Measurements from ENCODE around the gene DIS3L2.

DIS3L2 gene

GRCh38 chr2:232342635-232343565, 381.4 kb downstream of the DIS3L2 start:
- TF ChIP-seq, protein P1, sequence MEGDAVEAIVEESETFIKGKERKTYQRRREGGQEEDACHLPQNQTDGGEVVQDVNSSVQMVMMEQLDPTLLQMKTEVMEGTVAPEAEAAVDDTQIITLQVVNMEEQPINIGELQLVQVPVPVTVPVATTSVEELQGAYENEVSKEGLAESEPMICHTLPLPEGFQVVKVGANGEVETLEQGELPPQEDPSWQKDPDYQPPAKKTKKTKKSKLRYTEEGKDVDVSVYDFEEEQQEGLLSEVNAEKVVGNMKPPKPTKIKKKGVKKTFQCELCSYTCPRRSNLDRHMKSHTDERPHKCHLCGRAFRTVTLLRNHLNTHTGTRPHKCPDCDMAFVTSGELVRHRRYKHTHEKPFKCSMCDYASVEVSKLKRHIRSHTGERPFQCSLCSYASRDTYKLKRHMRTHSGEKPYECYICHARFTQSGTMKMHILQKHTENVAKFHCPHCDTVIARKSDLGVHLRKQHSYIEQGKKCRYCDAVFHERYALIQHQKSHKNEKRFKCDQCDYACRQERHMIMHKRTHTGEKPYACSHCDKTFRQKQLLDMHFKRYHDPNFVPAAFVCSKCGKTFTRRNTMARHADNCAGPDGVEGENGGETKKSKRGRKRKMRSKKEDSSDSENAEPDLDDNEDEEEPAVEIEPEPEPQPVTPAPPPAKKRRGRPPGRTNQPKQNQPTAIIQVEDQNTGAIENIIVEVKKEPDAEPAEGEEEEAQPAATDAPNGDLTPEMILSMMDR (IDR thresholded peaks at IDR 0.05) = no peak

DNA sequence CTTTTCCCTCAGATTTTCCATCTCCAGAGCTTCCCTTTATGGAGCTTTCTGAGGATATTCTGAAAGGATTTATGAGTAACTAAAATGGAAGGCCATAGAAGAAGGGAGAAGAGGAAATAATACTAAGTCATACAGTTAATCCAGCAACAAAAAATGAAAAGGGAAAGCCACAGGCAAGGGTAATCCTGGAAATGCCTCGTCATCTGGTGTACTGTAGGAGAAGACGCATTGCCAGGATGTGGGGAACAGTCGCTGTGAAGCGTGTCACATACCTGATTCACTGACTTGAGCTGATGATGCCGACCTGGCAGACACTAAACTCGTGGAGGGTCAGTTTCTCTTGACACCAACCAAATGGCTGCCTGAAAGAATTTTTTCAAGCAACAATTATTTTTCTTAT, 382.3 kb downstream of the DIS3L2 start:
- TF ChIP-seq, protein P1 (IDR thresholded peaks at IDR 0.05) = no peak

GRCh38 chr2:232345251-232345650, 383.7 kb downstream of the DIS3L2 start:
- TF ChIP-seq, protein P1 (IDR thresholded peaks at IDR 0.05) = no peak

- TF ChIP-seq, protein P1 (IDR thresholded peaks at IDR 0.05) = no peak
Observed at GRCh38 chr2:232347369-232347768, 385.9 kb downstream of the DIS3L2 start.

DNA sequence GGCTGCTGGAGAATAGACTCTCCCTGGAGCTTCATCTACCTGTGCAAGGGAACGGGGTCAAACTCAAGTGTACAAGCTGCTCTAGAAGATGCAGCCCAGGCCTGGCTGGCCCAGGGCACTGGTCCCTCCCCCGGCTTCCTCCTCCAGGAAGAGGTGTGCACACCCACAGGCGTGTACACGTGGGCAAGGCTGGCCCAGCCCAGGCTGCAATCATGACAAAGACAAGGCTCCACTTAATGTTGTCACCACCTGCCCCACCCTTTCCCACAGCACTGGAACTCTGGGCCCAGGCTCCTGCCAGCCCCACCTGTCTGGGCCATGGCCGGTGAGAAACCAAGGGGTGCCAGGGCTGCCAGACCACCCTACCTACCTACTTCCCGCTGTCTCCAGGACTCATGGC, 387.4 kb downstream of the DIS3L2 start:
- TF ChIP-seq, protein P1 (IDR thresholded peaks at IDR 0.05) = no peak

DNA sequence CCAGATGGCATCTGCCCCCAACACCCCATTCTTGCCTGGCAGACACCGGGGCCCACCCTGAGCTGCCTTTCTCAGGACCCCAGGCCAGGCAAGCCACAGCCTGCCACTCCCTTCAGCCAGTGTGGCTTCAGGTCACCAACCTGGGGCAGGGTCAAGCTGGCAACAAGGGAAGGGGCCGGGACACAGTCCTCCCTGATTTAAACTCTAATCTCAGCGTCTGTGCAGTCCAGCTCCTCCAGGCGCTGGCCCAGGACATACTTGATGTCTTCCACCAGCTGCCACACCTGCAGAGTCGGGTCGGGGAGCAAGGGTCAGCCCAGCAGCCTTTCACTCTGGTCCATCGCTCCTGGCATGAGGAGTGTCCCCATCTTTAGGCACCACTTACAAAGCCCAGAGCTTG, 388.0 kb downstream of the DIS3L2 start:
- TF ChIP-seq, protein P1 (IDR thresholded peaks at IDR 0.05) = no peak

DNA sequence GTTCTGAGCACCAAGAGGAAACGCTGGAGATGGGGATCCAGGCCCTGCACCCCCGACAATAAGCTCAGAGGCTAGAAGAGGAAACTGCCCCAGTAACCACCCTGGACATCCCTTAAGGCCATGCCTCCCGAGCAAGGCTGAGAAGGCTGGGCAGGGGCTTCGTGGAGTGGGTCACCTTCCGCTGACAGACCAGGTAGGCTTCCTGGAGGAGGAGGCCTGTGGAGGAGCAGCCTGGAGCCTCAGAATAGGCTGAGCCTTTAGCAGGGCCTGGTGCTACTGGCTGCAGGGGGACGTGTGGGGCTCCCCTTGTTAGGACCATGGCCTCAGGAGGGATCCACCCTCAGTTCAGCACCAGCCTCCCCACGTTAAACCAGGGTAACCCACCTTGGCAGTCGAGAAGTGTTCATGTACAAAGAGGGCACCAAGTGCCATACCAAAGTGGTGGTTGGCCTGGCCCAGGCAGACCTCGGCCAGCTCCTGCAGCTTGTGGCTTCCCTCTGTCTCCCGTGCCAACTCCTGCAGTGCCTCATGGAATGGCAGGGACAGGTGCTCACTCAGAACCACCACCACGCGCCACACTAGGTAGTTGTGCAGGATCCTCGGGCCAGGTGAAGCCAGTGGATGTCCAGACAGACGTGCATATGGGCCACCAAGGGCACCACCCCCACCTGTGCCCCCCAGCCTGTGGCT, 388.6 kb downstream of the DIS3L2 start:
- TF ChIP-seq, protein P1 (IDR thresholded peaks at IDR 0.05) = no peak
